Neural cell (in vitro differentiated cells): ENCODE measurements around the gene KRT73.

Experiments
- EP300 ChIP-seq: fragments of 450-650 bp; conservative IDR thresholded peaks from 2 replicates; pipeline ENCODE4 v1.6.1; 2014; ENCODE audit warnings: antibody characterized with exemption, mild to moderate bottlenecking, moderate library complexity; ENCODE audit not compliant: poor library complexity, severe bottlenecking
- EZH2 ChIP-seq: fragments of 200-600, 300-800 bp; shearing (Covaris generic), sonication (generic); IDR thresholded peaks from 2 replicates; pipeline ENCODE4 v1.6.1; 2014; ENCODE audit warnings: antibody characterized with exemption, low read length, borderline replicate concordance, mild to moderate bottlenecking; ENCODE audit not compliant: insufficient read depth, poor library complexity, severe bottlenecking
- POLR2AphosphoS5 ChIP-seq: IDR thresholded peaks from 2 replicates; pipeline ENCODE4 v1.6.1; 2012
- TF ChIP-seq, protein P1 (sequence below): fragments of 450-650 bp; IDR thresholded peaks from 2 replicates; pipeline ENCODE4 v1.5.1; 2014; ENCODE audit warnings: antibody characterized with exemption, mild to moderate bottlenecking, moderate library complexity; ENCODE audit not compliant: poor library complexity, severe bottlenecking

DNA sequence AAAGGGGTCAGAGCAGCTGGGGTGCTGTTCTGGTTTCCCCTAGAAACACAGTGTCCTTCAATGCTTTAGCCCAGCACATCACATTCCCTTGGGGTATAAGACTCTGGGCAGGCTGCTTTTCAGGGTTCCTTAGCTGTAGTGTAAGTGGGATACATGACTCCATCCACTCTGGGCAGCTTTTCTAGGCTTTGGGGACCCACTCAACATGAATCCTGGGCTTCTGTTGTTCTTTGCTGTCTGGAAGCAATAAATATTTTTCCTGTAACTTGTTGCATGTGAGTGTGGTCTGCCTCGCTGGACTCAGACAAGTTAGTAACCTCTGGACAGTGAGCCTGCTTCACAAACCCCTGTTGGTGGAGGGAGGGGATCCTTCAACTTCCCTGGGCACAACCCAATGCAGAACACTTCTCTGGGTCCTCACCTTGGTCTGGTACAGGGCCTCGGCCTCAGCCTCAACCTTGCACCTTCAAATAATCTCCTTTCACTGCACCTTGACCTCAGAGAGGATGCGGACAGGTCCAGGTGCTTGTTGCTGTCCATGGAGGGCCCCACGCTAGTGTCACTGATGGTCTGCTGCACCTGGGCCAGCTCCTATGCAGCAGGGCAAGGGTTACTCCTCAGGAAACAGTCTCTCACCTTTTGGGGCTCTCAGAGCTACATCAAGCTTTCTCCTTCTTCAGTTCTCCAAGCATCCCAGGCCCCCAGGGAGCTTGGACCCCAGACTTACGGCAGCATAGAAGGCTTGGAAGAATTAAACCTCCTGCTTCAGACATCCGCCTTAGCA lies 13.5 kb upstream of the KRT73 start:
- TF ChIP-seq, protein P1, sequence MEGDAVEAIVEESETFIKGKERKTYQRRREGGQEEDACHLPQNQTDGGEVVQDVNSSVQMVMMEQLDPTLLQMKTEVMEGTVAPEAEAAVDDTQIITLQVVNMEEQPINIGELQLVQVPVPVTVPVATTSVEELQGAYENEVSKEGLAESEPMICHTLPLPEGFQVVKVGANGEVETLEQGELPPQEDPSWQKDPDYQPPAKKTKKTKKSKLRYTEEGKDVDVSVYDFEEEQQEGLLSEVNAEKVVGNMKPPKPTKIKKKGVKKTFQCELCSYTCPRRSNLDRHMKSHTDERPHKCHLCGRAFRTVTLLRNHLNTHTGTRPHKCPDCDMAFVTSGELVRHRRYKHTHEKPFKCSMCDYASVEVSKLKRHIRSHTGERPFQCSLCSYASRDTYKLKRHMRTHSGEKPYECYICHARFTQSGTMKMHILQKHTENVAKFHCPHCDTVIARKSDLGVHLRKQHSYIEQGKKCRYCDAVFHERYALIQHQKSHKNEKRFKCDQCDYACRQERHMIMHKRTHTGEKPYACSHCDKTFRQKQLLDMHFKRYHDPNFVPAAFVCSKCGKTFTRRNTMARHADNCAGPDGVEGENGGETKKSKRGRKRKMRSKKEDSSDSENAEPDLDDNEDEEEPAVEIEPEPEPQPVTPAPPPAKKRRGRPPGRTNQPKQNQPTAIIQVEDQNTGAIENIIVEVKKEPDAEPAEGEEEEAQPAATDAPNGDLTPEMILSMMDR, result no peak
- TF ChIP-seq EZH2 (no peak), POLR2AphosphoS5 (no peak), EP300 (no peak)
